HepG2 (cell line): Measurements from ENCODE around the gene MAP1B. TPM values are rescaled to one million over a fixed set of nuclear protein-coding genes. Genes with fewer than 3 reads are reported as not detected.

Experiments
- ATF7 ChIP-seq, 2 experiments: fragments of 450-650 bp in 1 of 2; sonication (generic) in 1 of 2; formaldehyde crosslinking in 1 of 2; IDR thresholded peaks; 2 replicates each; pipeline versions ENCODE4 v1.4.0 to v1.6.1; 2016 to 2020; ENCODE audit warnings: antibody characterized with exemption in 1 of 2, mild to moderate bottlenecking in 1 of 2, missing genetic modification reagents in 1 of 2
- ETS1 ChIP-seq: sonication (generic); formaldehyde crosslinking; IDR thresholded peaks from 2 replicates; pipeline ENCODE4 v1.4.0; 2020; ENCODE audit warnings: missing genetic modification reagents
- GTF2F1 ChIP-seq: fragments of 150-350 bp; IDR thresholded peaks from 2 replicates; pipeline ENCODE4 v1.6.1; 2014; ENCODE audit warnings: low read length
- POLR2G ChIP-seq: fragments of 200-400 bp; formaldehyde crosslinking; IDR thresholded peaks from 2 replicates; pipeline ENCODE4 v1.6.1; 2018; ENCODE audit warnings: mild to moderate bottlenecking, low read depth, low read length, moderate library complexity
- TCF7L2 ChIP-seq: IDR thresholded peaks from 2 replicates; pipeline ENCODE4 v1.6.1; 2011; ENCODE audit warnings: mild to moderate bottlenecking, low read depth, low read length, moderate library complexity
- ZBTB3 ChIP-seq: sonication (generic); formaldehyde crosslinking; IDR thresholded peaks from 2 replicates; pipeline ENCODE4 v1.4.0; 2020; ENCODE audit warnings: low read depth, mild to moderate bottlenecking, moderate library complexity, missing genetic modification reagents, borderline replicate concordance
- ZFY ChIP-seq: sonication (generic); formaldehyde crosslinking; IDR thresholded peaks from 2 replicates; pipeline ENCODE4 v1.4.0; 2020; ENCODE audit warnings: missing genetic modification reagents
- ZNF101 ChIP-seq: sonication (generic); formaldehyde crosslinking; IDR thresholded peaks from 2 replicates; pipeline ENCODE4 v1.4.0; 2020; ENCODE audit warnings: mild to moderate bottlenecking, low read depth, missing genetic modification reagents, borderline replicate concordance
- ZNF260 ChIP-seq: sonication (generic); formaldehyde crosslinking; IDR thresholded peaks from 2 replicates; pipeline ENCODE4 v1.4.0; 2020; ENCODE audit warnings: missing genetic modification reagents, low read depth, mild to moderate bottlenecking, borderline replicate concordance
- ZNF318 ChIP-seq: sonication (generic); formaldehyde crosslinking; IDR thresholded peaks from 2 replicates; pipeline ENCODE4 v1.4.0; 2020; ENCODE audit warnings: mild to moderate bottlenecking, missing genetic modification reagents
- ZNF333 ChIP-seq: sonication (generic); formaldehyde crosslinking; IDR thresholded peaks from 2 replicates; pipeline ENCODE4 v1.4.0; 2020; ENCODE audit warnings: mild to moderate bottlenecking, missing genetic modification reagents, borderline replicate concordance
- ZNF605 ChIP-seq: sonication (generic); formaldehyde crosslinking; IDR thresholded peaks from 2 replicates; pipeline ENCODE4 v1.8.0; 2022; ENCODE audit warnings: mild to moderate bottlenecking, missing genetic modification reagents
- polyA plus RNA-seq, 8 experiments: library from polyadenylated mRNA; depleted of rRNA in 3 of 8; stranded (reverse) in 7 of 8; unstranded in 1 of 8; fragments of >200 nt; fragmentation: Illumina TruSeq in 4 of 8; extraction: Trizol in 4 of 8; gene quantifications; 2 replicates each; pipeline versions ENCODE4 v1.2.1 to v1.2.3, GENCODE V29; 2011 to 2016; ENCODE audit warnings: low read depth in 4 of 8, missing spikeins in 1 of 8, mixed read lengths in 1 of 8; ENCODE audit not compliant: insufficient read depth in 1 of 8
- total RNA-seq, 5 experiments: library from RNA; depleted of rRNA; stranded (reverse); fragments of >200 nt; fragmentation: Illumina TruSeq; extraction: Trizol; gene quantifications; 2 replicates each; pipeline ENCODE4 v1.2.3, GENCODE V29; 2016; ENCODE audit warnings: low read depth in 1 of 5

The MAP1B gene
- total and polyA plus RNA-seq, 2 of the 13 experiments (the other 11 are each of a cell fraction or from before 2014, with no cell fraction given), result 3.3 to 6.2 TPM

GRCh38 chr5:72245546-72245945 is 138.3 kb downstream of the MAP1B start (continued):
- TF ChIP-seq ZNF318 (CRISPR knock-in tag) (no peak), GTF2F1 (no peak), ATF7 (IDR thresholded peaks at IDR 0.05) (no peak), ATF7 (CRISPR knock-in tag; IDR thresholded peaks at IDR 0.05) (no peak), POLR2G (no peak), ZNF260 (CRISPR knock-in tag) (no peak), ZBTB3 (no peak), ZNF101 (CRISPR knock-in tag) (no peak), ETS1 (CRISPR knock-in tag) (no peak), TCF7L2 (no peak), ZFY (CRISPR knock-in tag) (no peak), ZNF605 (no peak), ZNF333 (CRISPR knock-in tag) (no peak)
